ENCODE data around the gene ATL1. TPM values are rescaled to one million over a fixed set of nuclear protein-coding genes. Genes with fewer than 3 reads are reported as not detected.

ATL1 gene
- total RNA-seq, 1 donor from 2014 or later: 7.4 TPM

DNA sequence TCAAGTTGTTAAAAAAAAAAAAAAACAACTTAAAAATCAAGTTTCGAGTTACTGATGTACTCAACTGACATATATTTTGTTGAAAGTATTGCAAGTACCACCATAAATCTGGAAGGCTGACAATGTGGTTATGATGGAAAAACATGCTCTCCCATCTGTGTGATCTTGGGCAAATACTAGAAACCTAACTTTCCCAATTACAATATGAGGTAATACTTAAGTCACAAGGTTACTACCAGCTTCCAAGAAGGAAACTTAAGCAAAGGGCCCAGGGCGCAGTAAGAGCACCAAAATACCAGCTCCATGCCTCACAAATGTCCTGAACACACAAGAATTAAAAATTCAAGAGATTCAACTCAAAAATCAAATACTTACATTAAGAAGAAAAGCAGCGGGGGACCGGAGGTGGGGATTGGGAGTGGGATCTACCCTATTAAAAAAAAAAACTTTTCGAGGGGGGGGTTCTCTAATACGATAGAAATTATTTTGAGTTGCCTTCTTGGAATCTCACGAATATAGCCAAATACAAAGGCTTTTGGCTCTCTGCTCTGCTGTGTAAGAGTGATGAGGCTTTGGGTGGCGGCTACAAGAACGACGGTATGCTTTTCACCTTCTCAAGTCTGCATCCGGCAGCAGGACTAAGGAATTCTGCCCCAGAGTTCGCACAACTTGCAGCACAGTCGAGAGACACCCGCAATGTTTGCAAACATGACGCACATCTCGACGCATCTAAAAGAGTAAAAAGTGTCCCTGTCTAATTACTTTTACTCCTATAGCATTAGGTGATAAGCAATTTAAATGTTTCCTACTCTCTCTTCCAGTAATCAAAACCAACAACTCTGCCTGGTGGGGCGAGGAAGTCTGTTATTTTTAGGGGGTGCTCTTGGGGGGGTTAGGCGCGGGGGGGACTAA lies 107.1 kb downstream of the ATL1 start:
- DNase-seq (ENCODE audit: extremely low spot score, unreplicated experiment): no peak
- Mint-ChIP-seq H3K4me3 (ENCODE audit: unreplicated experiment) (no peak overlapping the region), H3K9me3 (ENCODE audit: unreplicated experiment) (no peaks in the 10 kb centered on the region), H3K4me1 (ENCODE audit: unreplicated experiment) (peaks cover 33% of the 10 kb centered on the region), H3K27ac (ENCODE audit: unreplicated experiment) (no peak overlapping the region), H3K27me3 (ENCODE audit: unreplicated experiment) (no peaks in the 10 kb centered on the region), H3K36me3 (ENCODE audit: unreplicated experiment) (peaks cover 27% of the 10 kb centered on the region)
- TF ChIP-seq, protein P1, sequence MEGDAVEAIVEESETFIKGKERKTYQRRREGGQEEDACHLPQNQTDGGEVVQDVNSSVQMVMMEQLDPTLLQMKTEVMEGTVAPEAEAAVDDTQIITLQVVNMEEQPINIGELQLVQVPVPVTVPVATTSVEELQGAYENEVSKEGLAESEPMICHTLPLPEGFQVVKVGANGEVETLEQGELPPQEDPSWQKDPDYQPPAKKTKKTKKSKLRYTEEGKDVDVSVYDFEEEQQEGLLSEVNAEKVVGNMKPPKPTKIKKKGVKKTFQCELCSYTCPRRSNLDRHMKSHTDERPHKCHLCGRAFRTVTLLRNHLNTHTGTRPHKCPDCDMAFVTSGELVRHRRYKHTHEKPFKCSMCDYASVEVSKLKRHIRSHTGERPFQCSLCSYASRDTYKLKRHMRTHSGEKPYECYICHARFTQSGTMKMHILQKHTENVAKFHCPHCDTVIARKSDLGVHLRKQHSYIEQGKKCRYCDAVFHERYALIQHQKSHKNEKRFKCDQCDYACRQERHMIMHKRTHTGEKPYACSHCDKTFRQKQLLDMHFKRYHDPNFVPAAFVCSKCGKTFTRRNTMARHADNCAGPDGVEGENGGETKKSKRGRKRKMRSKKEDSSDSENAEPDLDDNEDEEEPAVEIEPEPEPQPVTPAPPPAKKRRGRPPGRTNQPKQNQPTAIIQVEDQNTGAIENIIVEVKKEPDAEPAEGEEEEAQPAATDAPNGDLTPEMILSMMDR (IDR thresholded peaks at IDR 0.05): no peak

DNA sequence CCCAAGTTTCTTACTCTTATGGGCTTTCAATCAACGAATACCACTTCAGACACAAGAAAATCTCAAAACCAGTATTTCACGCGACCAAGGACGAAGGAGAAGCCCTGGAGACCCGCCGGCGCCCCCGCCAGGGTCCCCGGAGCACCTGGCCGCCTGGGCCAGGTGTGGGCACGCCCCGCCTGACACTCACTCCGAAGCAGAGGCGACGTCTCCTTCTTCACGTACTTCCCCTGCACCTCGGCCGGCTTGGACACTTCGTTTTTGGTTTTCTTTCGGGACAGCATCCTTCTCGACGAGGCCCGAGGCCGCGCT lies 107.7 kb downstream of the ATL1 start:
- Mint-ChIP-seq H3K27ac (ENCODE audit: unreplicated experiment) (no peak overlapping the region), H3K4me1 (ENCODE audit: unreplicated experiment) (peaks cover 33% of the 10 kb centered on the region), H3K36me3 (ENCODE audit: unreplicated experiment) (peaks cover 23% of the 10 kb centered on the region), H3K4me3 (ENCODE audit: unreplicated experiment) (no peak overlapping the region), H3K9me3 (ENCODE audit: unreplicated experiment) (no peaks in the 10 kb centered on the region), H3K27me3 (ENCODE audit: unreplicated experiment) (no peaks in the 10 kb centered on the region)
- DNase-seq (ENCODE audit: extremely low spot score, unreplicated experiment): no peak
- TF ChIP-seq, protein P1 (IDR thresholded peaks at IDR 0.05): no peak

DNA sequence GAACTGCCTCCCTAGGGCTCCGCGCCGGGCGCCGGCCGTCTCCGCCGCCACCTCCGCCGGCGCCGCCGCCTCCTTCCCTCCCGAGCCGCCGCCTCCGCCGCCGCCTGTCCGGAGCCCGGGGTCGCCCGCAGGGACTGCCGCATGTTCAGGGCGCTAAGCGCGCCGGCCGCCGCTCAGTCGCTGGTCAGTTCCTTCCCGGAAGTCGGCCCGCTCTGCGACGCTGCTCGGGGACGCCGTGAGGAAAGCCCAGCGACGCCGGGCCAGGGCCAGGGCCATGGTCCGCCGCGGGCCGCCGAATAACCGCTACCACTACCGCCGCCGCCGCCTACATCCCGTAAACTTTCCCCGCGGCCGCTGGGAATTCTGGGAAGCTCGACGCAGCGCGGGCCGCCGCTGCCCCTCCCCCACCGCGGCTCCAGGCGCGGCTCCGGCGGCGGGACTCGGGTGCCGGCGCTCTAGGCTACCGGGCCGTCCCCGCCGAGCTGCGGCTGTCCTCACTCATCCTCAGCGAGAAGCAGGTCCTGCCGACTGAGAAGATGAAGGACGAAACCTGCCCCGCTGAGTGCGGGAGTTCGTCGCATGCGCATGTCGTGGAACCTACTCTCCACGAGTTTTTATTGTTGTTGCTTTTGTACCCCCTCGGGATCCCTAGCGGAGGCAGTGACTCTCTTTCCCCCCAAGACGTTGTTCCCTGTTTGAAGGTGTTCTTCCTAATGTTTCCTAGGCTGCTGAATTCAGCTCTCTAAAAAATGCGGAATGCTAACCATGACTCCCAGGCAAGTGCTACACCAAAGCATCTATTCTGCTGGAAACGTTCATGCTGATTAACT lies 108.3 kb downstream of the ATL1 start, which contains the start of gene SAV1:
Gene SAV1, minus strand, starts transcription at position 311 of the 830 bp plus-strand sequence. CDS start 339 bp downstream, outside the sequence.
- TF ChIP-seq, protein P1 (IDR thresholded peaks at IDR 0.05): no peak
- Mint-ChIP-seq H3K9me3 (ENCODE audit: unreplicated experiment) (no peaks in the 10 kb centered on the region), H3K36me3 (ENCODE audit: unreplicated experiment) (peaks cover 18% of the 10 kb centered on the region), H3K4me3 (ENCODE audit: unreplicated experiment) (no peak within 1 kb of the TSS), H3K27me3 (ENCODE audit: unreplicated experiment) (no peaks in the 10 kb centered on the region), H3K27ac (ENCODE audit: unreplicated experiment) (no peak within 1 kb of the TSS), H3K4me1 (ENCODE audit: unreplicated experiment) (peaks cover 31% of the 10 kb centered on the region)
- DNase-seq (ENCODE audit: extremely low spot score, unreplicated experiment): peak; percentile 92

DNA sequence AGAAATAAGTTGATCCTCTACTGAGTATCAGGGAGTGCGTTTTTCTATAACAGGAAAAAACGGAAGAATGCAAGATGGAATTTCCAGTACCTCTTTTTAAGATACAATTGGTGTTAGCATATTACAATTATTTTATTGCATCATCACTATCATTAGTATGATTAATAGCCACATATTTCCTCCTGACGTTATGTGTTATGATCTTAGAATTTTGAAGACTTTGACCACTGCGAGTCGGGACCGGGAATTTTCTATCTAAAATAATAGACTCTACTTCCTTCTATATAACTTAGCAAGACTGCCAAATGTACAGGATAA lies 108.8 kb downstream of the ATL1 start:
- TF ChIP-seq, protein P1 (IDR thresholded peaks at IDR 0.05): no peak
- H3K4me3 Mint-ChIP-seq (ENCODE audit: unreplicated experiment): no peak overlapping the region
- no peak for DNase-seq (ENCODE audit: extremely low spot score, unreplicated experiment)
- no peaks in the 10 kb centered on the region for H3K27me3 Mint-ChIP-seq (ENCODE audit: unreplicated experiment)
- H3K4me1 Mint-ChIP-seq (ENCODE audit: unreplicated experiment): peaks cover 25% of the 10 kb centered on the region
- peaks cover 14% of the 10 kb centered on the region for H3K36me3 Mint-ChIP-seq (ENCODE audit: unreplicated experiment)
- H3K27ac Mint-ChIP-seq (ENCODE audit: unreplicated experiment): no peak overlapping the region
- no peaks in the 10 kb centered on the region for H3K9me3 Mint-ChIP-seq (ENCODE audit: unreplicated experiment)

DNA sequence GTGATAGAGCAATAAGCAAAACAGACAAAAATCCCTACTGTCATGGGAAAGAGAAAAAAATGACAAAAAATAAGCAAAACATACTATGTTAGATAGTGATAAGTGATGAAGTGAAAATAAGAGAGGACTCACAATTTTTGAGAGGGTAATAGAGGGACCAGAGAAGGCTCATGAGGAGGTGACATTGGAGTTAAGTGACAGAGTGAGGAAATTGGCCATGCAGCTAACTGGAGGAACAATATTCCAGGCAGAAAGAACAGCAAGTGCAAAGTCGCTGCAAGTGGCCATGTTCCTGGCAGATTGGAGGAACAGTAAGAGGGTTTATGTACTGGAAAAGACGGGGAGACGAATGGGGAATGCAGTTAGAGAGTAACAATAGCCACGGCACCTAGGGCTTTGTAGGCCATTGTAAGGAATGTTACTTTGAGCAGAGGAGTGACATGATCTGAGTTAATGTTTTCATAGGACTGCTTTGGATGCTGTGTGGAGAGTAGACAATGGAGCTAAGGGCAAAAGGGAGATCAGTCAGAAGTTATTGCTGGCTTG lies 109.6 kb downstream of the ATL1 start:
- DNase-seq (ENCODE audit: extremely low spot score, unreplicated experiment): no peak
- Mint-ChIP-seq H3K4me1 (ENCODE audit: unreplicated experiment) (peaks cover 19% of the 10 kb centered on the region), H3K4me3 (ENCODE audit: unreplicated experiment) (no peak overlapping the region), H3K9me3 (ENCODE audit: unreplicated experiment) (no peaks in the 10 kb centered on the region), H3K27me3 (ENCODE audit: unreplicated experiment) (no peaks in the 10 kb centered on the region), H3K36me3 (ENCODE audit: unreplicated experiment) (peaks cover 8% of the 10 kb centered on the region), H3K27ac (ENCODE audit: unreplicated experiment) (no peak overlapping the region)
- TF ChIP-seq, protein P1 (IDR thresholded peaks at IDR 0.05): no peak
